Liver (tissue), 9 donors: ENCODE data around the gene GPHN. TPM values are rescaled to one million over a fixed set of nuclear protein-coding genes. Genes with fewer than 3 reads are reported as not detected.
"Not testable (repeated sequence)": the region's sequence is repeated elsewhere in the genome, so short reads cannot be mapped to it uniquely, and the experiment has no call there.

Experiments used
- DNase-seq: peaks from one replicate; pipeline ENCODE4 v3.0.0-alpha.2; 2017; ENCODE audit warnings: low spot score
- H3K27ac ChIP-seq, 2 donors: one replicate each; pipeline ENCODE4 v1.7.0; 2013; ENCODE audit warnings: inconsistent platforms in 2 of 2, low read length in 2 of 2, control low read depth in 1 of 2, low read depth in 1 of 2, mild to moderate bottlenecking in 1 of 2
- H3K27me3 ChIP-seq, 4 donors: one replicate each; pipeline versions ENCODE4 v1.6.1 to v1.7.0; 2013; ENCODE audit warnings: low read length in 3 of 4, inconsistent platforms in 1 of 4, mild to moderate bottlenecking in 1 of 4, moderate library complexity in 1 of 4; ENCODE audit not compliant: control insufficient read depth in 4 of 4, insufficient read depth in 4 of 4
- H3K36me3 ChIP-seq, 4 donors: one replicate each; pipeline versions ENCODE4 v1.6.1 to v1.7.0; 2013; ENCODE audit warnings: low read length in 3 of 4, mild to moderate bottlenecking in 3 of 4, low read depth in 1 of 4, moderate library complexity in 1 of 4; ENCODE audit not compliant: control insufficient read depth in 4 of 4, insufficient read depth in 3 of 4
- H3K4me1 ChIP-seq, 4 donors: one replicate each; pipeline versions ENCODE4 v1.6.1 to v1.7.0; 2013; ENCODE audit warnings: low read length in 3 of 4, mild to moderate bottlenecking in 3 of 4, moderate library complexity in 1 of 4; ENCODE audit not compliant: control insufficient read depth in 4 of 4, insufficient read depth in 4 of 4
- H3K4me3 ChIP-seq, 3 donors: one replicate each; pipeline versions ENCODE4 v1.6.1 to v1.7.0; 2013; ENCODE audit warnings: low read length in 3 of 3, control low read depth in 1 of 3, low read depth in 1 of 3, mild to moderate bottlenecking in 1 of 3
- H3K9ac ChIP-seq, 2 donors: one replicate each; pipeline ENCODE4 v1.7.0; 2013; ENCODE audit warnings: low read length in 2 of 2, mild to moderate bottlenecking in 2 of 2, moderate library complexity in 2 of 2, control low read depth in 1 of 2, low read depth in 1 of 2
- H3K9me3 ChIP-seq, 4 donors: one replicate each; pipeline versions ENCODE4 v1.6.1 to v1.7.0; 2013; ENCODE audit warnings: low read length in 3 of 4; ENCODE audit not compliant: control insufficient read depth in 4 of 4
- CTCF ChIP-seq: fragments of 150-350 bp; IDR thresholded peaks from 2 replicates; pipeline ENCODE4 v1.5.1; 2017; ENCODE audit warnings: improper control_type of control experiment, low read depth, low read length; ENCODE audit not compliant: missing input control
- EGR1 ChIP-seq, 2 donors: IDR thresholded peaks; 2 replicates each; pipeline ENCODE4 v1.6.1; 2016 to 2018; ENCODE audit warnings: antibody characterized with exemption in 2 of 2, low read depth in 2 of 2
- GABPA ChIP-seq, 2 donors: IDR thresholded peaks in 1 of 2; conservative IDR thresholded peaks in 1 of 2; 2 replicates each; pipeline ENCODE4 v1.6.1; 2016; ENCODE audit warnings: antibody characterized with exemption in 2 of 2, mild to moderate bottlenecking in 1 of 2, moderate library complexity in 1 of 2
- HNF4A ChIP-seq, 2 donors: conservative IDR thresholded peaks; 2 replicates each; pipeline ENCODE4 v1.6.1; 2016; ENCODE audit warnings: antibody characterized with exemption in 2 of 2, mild to moderate bottlenecking in 2 of 2
- HNF4G ChIP-seq: IDR thresholded peaks from 2 replicates; pipeline ENCODE4 v1.6.1; 2016; ENCODE audit warnings: antibody characterized with exemption
- JUND ChIP-seq, 2 donors: IDR thresholded peaks; 2 replicates each; pipeline ENCODE4 v1.6.1; 2016; ENCODE audit warnings: antibody characterized with exemption in 2 of 2
- NR2F2 ChIP-seq: IDR thresholded peaks from 2 replicates; pipeline ENCODE4 v1.6.1; 2016; ENCODE audit warnings: antibody characterized with exemption
- RAD21 ChIP-seq, 2 donors: IDR thresholded peaks; 2 replicates each; pipeline ENCODE4 v1.6.1; 2016; ENCODE audit warnings: antibody characterized with exemption in 2 of 2, mild to moderate bottlenecking in 2 of 2
- RXRA ChIP-seq, 2 donors: IDR thresholded peaks; 2 replicates each; pipeline ENCODE4 v1.6.1; 2017 to 2018; ENCODE audit warnings: antibody characterized with exemption in 2 of 2, mild to moderate bottlenecking in 1 of 2
- SP1 ChIP-seq: IDR thresholded peaks from 2 replicates; pipeline ENCODE4 v1.6.1; 2018; ENCODE audit warnings: antibody characterized with exemption, mild to moderate bottlenecking
- TAF1 ChIP-seq: conservative IDR thresholded peaks from 2 replicates; pipeline ENCODE4 v1.6.1; 2016; ENCODE audit warnings: antibody characterized with exemption, mild to moderate bottlenecking
- WGBS: extraction: QIAGEN DNeasy Blood & Tissue Kit; methylation state at CpG from one replicate; pipeline ENCODE4 v1.1.7; 2013; 5-methylcytosine and 5-hydroxymethylcytosine counted together
- polyA plus RNA-seq, 2 donors: library from polyadenylated mRNA; stranded (reverse) in 1 of 2; unstranded in 1 of 2; fragments of 200-250 nt in 1 of 2; fragments of >200 nt in 1 of 2; fragmentation: Nextera tagmentation in 1 of 2; extraction: Ambion mirVana in 1 of 2; gene quantifications; one replicate each; pipeline versions ENCODE4 v1.2.1 to v1.2.3, GENCODE V29; 2013 to 2015
- total RNA-seq, 2 donors: library from RNA; depleted of rRNA; stranded (reverse); fragments of >200 nt; gene quantifications; one replicate each; pipeline ENCODE4 v1.2.3, GENCODE V29; 2014
- TF ChIP-seq, protein P1 (sequence below): IDR thresholded peaks from 2 replicates; pipeline ENCODE4 v1.6.1; 2016; ENCODE audit warnings: antibody characterized with exemption
- donor health status: healthy.
- donor health status: healthy.
- donor health status: healthy.
- donor health status: healthy.
- donor health status: healthy.

The GPHN gene
- total and polyA plus RNA-seq, 4 donors: 18.4 to 76.4 (median 47.4) TPM

GRCh38 chr14:66572826-66573225, 64.9 kb downstream of the GPHN start (continued):
- TF ChIP-seq SP1 (no peak), HNF4A (conservative IDR thresholded peaks at IDR 0.05) (no peak), TAF1 (no peak), HNF4G (no peak), RXRA (IDR thresholded peaks at IDR 0.05) (no peak)
- TF ChIP-seq, protein P1, sequence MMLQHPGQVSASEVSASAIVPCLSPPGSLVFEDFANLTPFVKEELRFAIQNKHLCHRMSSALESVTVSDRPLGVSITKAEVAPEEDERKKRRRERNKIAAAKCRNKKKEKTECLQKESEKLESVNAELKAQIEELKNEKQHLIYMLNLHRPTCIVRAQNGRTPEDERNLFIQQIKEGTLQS: no peak

GRCh38 chr14:66575014-66575413, 67.1 kb downstream of the GPHN start:
- no peak for DNase-seq

DNA sequence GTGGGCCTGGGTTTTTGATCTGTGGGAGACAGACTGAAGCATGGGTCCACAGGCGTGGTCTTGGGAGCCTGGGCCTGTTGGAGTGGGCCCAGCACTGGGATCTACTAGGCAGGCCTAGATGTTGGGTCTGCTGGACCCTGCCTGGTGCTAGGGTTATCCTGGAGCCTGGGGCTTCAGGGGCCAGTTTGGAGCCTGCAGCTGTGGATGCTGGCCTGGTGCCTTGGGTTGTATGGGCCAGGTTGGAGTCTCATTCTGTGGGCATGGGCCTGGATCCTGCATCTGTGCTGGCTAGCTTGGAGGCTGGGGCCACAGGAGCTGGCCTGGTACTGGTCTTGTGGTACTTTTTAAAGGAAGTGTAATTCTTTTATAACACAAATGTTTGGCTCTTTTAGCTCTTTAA, 68.0 kb downstream of the GPHN start:
- no peak overlapping the region for H3K4me3 ChIP-seq
- 96% methylated on average over 1 of the region's 1 CpG for WGBS
- no peak for DNase-seq
- H3K4me1 ChIP-seq: peaks cover 0 to 4% (median 0%) of the 10 kb centered on the region in 4 donors
- no peaks in the 10 kb centered on the region for H3K27me3 ChIP-seq
- H3K27ac ChIP-seq: no peak overlapping the region
- H3K9ac ChIP-seq: no peak overlapping the region
- peaks cover 0 to 9% (median 2%) of the 10 kb centered on the region in 4 donors for H3K9me3 ChIP-seq
- H3K36me3 ChIP-seq: no peaks in the 10 kb centered on the region
- TF ChIP-seq RXRA (IDR thresholded peaks at IDR 0.05) (no peak), HNF4A (conservative IDR thresholded peaks at IDR 0.05) (no peak), EGR1 (IDR thresholded peaks at IDR 0.05; ENCODE audit: low read depth in 2 of 2) (no peak), HNF4G (no peak), TAF1 (no peak), RAD21 (IDR thresholded peaks at IDR 0.05) (no peak), NR2F2 (no peak), JUND (IDR thresholded peaks at IDR 0.05) (no peak), GABPA (IDR thresholded peaks at IDR 0.05 in 1 of 2, conservative IDR thresholded peaks at IDR 0.05 in 1 of 2) (no peak), CTCF (no peak)

More at GRCh38 chr14:66575014-66575413, 67.1 kb downstream of the GPHN start:
- 98% methylated on average over 2 of the region's 2 CpGs for WGBS
- Histone ChIP-seq H3K4me1 (peaks cover 0 to 4% (median 0%) of the 10 kb centered on the region in 4 donors), H3K9me3 (peaks cover 0 to 9% (median 2%) of the 10 kb centered on the region in 4 donors), H3K36me3 (no peaks in the 10 kb centered on the region), H3K4me3 (no peak overlapping the region), H3K9ac (no peak overlapping the region), H3K27me3 (no peaks in the 10 kb centered on the region), H3K27ac (no peak overlapping the region)
- TF ChIP-seq EGR1 (IDR thresholded peaks at IDR 0.05; ENCODE audit: low read depth in 2 of 2): no peak

- H3K9me3 ChIP-seq, H3K36me3 ChIP-seq, H3K4me3 ChIP-seq, DNase-seq, H3K4me1 ChIP-seq, H3K9ac ChIP-seq, H3K27me3 ChIP-seq, H3K27ac ChIP-seq: not testable (repeated sequence)
- WGBS: 97% methylated on average over 6 of the region's 6 CpGs
Measured at GRCh38 chr14:66587753-66588152, 79.8 kb downstream of the GPHN start.
